ENCODE results near the gene ESYT3. TPM values are rescaled to one million over a fixed set of nuclear protein-coding genes. Genes with fewer than 3 reads are reported as not detected.
A peak's percentile ranks its signal among the peaks of the same experiment; 100 is the strongest.
"Not testable (repeated sequence)": the region's sequence is repeated elsewhere in the genome, so short reads cannot be mapped to it uniquely, and the experiment has no call there.

Gene ESYT3
- total and polyA plus RNA-seq, 5 donors = 0.66 to 2.4 (median 1.3) TPM

DNA sequence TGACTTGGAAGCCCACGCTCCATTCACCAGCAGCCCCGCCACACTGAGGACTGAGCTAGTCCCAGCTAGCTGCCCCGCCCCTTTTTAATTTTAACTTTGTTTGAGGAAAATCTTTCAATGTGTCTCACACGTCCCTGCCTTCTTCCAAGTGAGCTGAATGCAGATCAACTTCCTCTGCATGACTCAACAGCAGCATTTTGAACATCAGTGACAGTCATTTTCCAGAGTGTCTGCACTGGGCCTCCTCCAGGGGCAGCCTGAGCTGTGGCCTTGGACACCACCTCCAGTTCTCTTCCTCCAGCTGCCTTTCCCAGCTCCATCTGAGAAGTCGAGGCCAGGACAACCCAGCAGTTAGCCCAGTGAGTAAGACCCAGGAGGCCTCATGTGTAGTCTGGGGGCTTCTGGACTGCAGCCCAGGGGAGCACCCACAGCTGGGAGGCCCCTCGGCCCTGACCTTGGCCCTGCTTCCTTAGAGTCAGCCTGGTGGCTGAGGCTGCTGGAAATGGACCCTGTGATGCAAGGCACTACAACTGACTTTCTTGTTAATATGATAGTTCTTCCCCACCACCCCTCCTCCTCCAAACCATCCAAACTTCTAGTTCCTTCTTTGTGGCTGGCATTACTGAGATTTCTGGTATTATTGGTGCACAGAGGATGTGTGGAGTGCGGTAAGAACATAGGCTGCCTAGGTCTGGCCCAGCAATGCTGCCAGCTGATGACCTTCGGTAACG lies 21.4 kb upstream of the ESYT3 start:
- Histone ChIP-seq H3K9me3 (ENCODE audit: control insufficient read depth, low read length) (no peaks in the 10 kb centered on the region), H3K4me1 (ENCODE audit: control insufficient read depth, insufficient read depth, low read length) (no peaks in the 10 kb centered on the region), H3K27ac (ENCODE audit: low read length) (no peak overlapping the region), H3K27me3 (ENCODE audit: control insufficient read depth, insufficient read depth) (no peaks in the 10 kb centered on the region), H3K4me3 (ENCODE audit: low read length) (no peak overlapping the region)
- whole genome bisulfite sequencing = 61% methylated on average over 9 of the region's 9 CpGs
- peak in 1 of 2 donors; percentile 34 for ATAC-seq
- intact Hi-C loops (cut with DNase I) = loop anchor here in 1 of 4 donors (5.0 kb wide), 1 partner anchor 81 kb away; no protein-coding TSS in a partner anchor
- no peak for DNase-seq

DNA sequence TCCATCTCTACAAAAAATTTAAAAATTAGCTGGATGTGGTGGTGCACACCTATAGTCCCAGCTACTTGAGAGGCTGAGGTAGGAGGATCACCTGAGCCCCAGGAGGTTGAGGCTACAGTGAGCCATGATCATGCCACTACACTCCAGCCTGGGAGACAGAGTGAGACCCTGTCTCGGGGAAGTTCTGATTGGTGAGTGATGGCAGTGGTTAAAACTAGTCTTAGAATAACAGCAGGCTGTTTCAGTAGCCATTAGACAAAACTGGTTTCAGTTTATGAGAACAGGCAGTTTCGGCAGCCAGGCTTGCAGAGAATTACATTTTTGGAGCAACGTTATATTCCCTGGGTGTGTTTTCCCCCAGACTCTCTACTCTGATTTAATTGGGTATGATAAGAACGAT lies 18.2 kb upstream of the ESYT3 start:
- ATAC-seq; H3K27ac ChIP-seq (ENCODE audit: low read length): not testable (repeated sequence)

DNA sequence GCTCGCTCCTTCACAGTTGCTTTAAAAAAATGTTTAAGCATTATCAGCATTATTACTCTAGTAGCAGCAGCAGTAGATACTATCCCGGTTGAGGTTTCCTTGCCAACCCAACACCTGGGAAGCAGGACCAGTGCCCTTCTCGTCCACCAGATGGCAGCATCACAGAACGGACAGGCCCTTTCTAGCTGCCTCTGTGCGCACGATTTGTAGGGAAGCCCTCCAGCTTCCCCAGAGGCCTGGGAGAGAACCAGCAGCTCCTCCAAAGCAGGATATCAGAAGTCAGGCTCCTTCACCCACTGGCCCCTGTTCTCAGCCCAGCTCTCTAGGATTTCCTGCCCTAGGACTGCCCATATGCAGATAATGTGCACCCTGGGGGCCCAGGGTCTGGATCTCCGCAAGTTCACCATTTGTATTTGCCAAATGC lies 16.8 kb upstream of the ESYT3 start:
- intact Hi-C loops (cut with DNase I) = no loop called here
- Histone ChIP-seq H3K4me1 (ENCODE audit: control insufficient read depth, insufficient read depth, low read length) (no peaks in the 10 kb centered on the region), H3K27ac (ENCODE audit: low read length) (no peak overlapping the region), H3K4me3 (ENCODE audit: low read length) (no peak overlapping the region), H3K27me3 (ENCODE audit: control insufficient read depth, insufficient read depth) (no peaks in the 10 kb centered on the region), H3K9me3 (ENCODE audit: control insufficient read depth, low read length) (no peaks in the 10 kb centered on the region)
- peak; percentile 89 for ATAC-seq
- peak; percentile 76 to 88 (median 88) for DNase-seq
- WGBS = 15% methylated on average over 7 of the region's 7 CpGs

More for the DNA sequence above, 18.2 kb upstream of the ESYT3 start:
- H3K4me1 ChIP-seq (ENCODE audit: control insufficient read depth, insufficient read depth, low read length); DNase-seq; intact Hi-C loops (cut with DNase I); H3K27me3 ChIP-seq (ENCODE audit: control insufficient read depth, insufficient read depth); H3K9me3 ChIP-seq (ENCODE audit: control insufficient read depth, low read length); H3K4me3 ChIP-seq (ENCODE audit: low read length): not testable (repeated sequence)
- 72% methylated on average over 4 of the region's 4 CpGs for WGBS

DNA sequence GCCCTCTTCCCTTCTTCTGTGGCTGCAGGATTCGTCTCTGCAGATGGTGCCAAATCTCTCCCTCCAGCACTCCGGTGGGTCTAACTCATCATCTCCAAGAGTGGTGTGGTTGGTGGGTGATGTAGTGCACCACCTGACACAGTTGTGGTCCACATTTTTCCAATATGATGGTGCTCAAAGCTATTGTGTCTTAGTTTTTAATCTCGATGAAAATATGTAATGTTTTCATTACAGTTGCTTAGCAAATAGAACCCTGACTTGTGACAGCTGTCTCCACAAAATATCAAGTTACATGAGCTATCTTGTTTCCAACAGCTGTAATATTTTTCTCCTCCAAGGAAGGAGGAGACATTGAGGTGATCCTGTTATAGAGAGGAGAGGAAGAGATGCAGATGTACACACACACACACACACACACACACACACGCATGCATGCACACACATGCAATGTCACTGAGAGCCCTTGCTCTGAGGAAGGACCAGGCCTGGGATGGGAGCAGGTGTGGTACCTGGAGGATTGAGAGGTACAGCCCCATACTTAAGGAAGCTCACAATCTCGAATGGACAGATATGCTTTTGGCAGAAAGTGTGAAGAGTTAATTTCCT lies 15.7 kb upstream of the ESYT3 start:
- Histone ChIP-seq H3K4me1 (ENCODE audit: control insufficient read depth, insufficient read depth, low read length) (no peaks in the 10 kb centered on the region), H3K9me3 (ENCODE audit: control insufficient read depth, low read length) (no peaks in the 10 kb centered on the region), H3K4me3 (ENCODE audit: low read length) (no peak overlapping the region), H3K27me3 (ENCODE audit: control insufficient read depth, insufficient read depth) (no peaks in the 10 kb centered on the region), H3K27ac (ENCODE audit: low read length) (no peak overlapping the region)
- no peak for ATAC-seq
- intact Hi-C loops (cut with DNase I) = no loop called here
- WGBS = 60% methylated on average over 5 of the region's 5 CpGs
- DNase-seq = no peak

DNA sequence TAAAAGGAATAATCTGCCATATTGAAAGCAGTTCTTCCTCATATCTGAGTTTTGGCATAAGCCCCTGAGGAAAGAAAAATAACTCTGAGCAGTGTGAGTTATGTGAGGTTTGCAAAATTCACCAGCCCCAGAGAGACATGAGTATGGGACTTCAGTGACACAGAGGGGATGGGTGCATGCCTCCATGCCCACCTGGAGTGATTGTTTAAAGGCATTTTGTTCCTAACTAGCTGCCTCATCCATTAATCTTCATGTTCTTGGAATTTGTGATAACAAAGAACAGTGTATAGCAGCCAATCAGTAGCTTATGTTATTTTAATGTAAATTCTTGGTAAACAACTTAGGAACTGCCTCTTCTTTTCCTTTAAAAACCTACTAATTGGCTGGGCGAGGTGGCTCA lies 11.1 kb upstream of the ESYT3 start:
- WGBS = 91% methylated on average over 1 of the region's 1 CpG
- no peak for DNase-seq
- Histone ChIP-seq H3K27ac (ENCODE audit: low read length) (no peak overlapping the region), H3K4me3 (ENCODE audit: low read length) (no peak overlapping the region), H3K9me3 (ENCODE audit: control insufficient read depth, low read length) (no peaks in the 10 kb centered on the region), H3K4me1 (ENCODE audit: control insufficient read depth, insufficient read depth, low read length) (no peaks in the 10 kb centered on the region), H3K27me3 (ENCODE audit: control insufficient read depth, insufficient read depth) (no peaks in the 10 kb centered on the region)
- intact Hi-C loops (cut with DNase I) = loop anchor here in 1 of 4 donors (5.0 kb wide), 1 partner anchor 86 kb away; no protein-coding TSS in a partner anchor
- ATAC-seq = no peak

DNA sequence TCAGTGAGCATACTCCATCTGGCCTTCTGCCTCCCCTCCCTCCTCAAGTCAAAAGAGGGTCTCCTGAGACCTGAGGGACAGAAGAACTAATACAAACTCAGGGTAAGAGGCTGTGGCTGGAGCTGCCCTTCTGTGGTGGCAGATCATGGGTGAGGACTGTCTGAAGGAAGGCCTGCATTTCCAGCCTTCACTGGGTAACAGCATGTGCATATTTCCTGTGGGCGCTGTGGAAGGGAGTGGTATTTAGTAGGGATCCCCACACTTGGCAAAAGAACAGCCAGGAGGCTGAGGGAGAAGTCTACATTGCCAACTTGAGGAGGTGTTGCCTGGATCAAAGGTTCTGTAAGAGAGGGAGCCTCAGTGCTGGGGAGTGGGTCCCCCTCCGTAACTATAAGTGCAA lies 10.1 kb upstream of the ESYT3 start:
- no peak overlapping the region for H3K27ac ChIP-seq (ENCODE audit: low read length)
- no peaks in the 10 kb centered on the region for H3K9me3 ChIP-seq (ENCODE audit: control insufficient read depth, low read length)
- no peak overlapping the region for H3K4me3 ChIP-seq (ENCODE audit: low read length)
- H3K27me3 ChIP-seq (ENCODE audit: control insufficient read depth, insufficient read depth) = no peaks in the 10 kb centered on the region
- H3K4me1 ChIP-seq (ENCODE audit: control insufficient read depth, insufficient read depth, low read length) = no peaks in the 10 kb centered on the region
- no peak for ATAC-seq
- no peak for DNase-seq
- WGBS = 96% methylated on average over 2 of the region's 2 CpGs
- intact Hi-C loops (cut with DNase I) = loop anchor here in 1 of 4 donors (5.0 kb wide), 1 partner anchor 87 kb away; no protein-coding TSS in a partner anchor

DNA sequence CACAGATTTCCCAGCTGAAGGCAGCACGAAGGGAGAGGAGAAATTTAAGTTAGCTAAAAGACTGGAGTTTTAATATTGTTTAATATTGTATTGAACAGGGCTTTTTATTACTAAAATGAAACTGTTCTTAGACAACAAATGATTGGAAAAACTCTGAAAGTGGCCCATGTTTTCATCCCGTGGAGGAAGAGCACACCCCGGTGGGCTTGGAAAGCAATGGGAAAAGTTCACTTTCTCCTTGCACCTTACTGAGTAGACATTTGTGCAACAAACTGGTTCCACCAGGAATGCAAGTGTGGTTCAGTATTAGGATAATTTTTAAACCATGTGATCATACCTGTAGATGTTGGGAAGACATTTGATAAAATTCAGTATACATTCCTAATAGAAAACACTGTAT lies 8.2 kb upstream of the ESYT3 start:
- 51% methylated on average over 3 of the region's 3 CpGs for WGBS
- no peaks in the 10 kb centered on the region for H3K4me1 ChIP-seq (ENCODE audit: control insufficient read depth, insufficient read depth, low read length)
- ATAC-seq (peak in 1 of 2 donors; percentile 36), DNase-seq (no peak)
- H3K27ac ChIP-seq (ENCODE audit: low read length) = no peak overlapping the region
- H3K9me3 ChIP-seq (ENCODE audit: control insufficient read depth, low read length) = no peaks in the 10 kb centered on the region
- intact Hi-C loops (cut with DNase I) = no loop called here
- no peak overlapping the region for H3K4me3 ChIP-seq (ENCODE audit: low read length)
- no peaks in the 10 kb centered on the region for H3K27me3 ChIP-seq (ENCODE audit: control insufficient read depth, insufficient read depth)

DNA sequence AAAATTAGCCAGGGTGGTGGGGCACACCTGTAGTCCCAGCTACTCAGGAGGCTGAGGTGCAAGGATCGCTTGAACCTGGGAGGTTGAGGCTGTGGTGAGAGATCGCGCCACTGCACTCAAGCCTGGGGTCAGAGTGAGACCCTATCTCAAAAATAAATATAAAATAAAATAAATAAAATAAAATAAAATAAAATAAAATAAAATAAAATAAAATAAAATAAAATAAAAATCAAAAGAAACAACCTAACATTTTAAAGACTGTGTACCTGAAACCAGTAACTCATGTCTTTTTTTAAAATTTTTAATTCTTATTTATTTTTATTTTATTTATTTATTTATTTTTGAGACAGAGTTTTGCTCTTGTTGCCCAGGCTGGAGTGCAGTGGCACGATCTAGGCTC lies 7.7 kb upstream of the ESYT3 start:
- H3K27ac ChIP-seq (ENCODE audit: low read length); H3K9me3 ChIP-seq (ENCODE audit: control insufficient read depth, low read length); DNase-seq; H3K27me3 ChIP-seq (ENCODE audit: control insufficient read depth, insufficient read depth); H3K4me1 ChIP-seq (ENCODE audit: control insufficient read depth, insufficient read depth, low read length); ATAC-seq; intact Hi-C loops (cut with DNase I); H3K4me3 ChIP-seq (ENCODE audit: low read length): not testable (repeated sequence)
- WGBS = 94% methylated on average over 4 of the region's 4 CpGs

DNA sequence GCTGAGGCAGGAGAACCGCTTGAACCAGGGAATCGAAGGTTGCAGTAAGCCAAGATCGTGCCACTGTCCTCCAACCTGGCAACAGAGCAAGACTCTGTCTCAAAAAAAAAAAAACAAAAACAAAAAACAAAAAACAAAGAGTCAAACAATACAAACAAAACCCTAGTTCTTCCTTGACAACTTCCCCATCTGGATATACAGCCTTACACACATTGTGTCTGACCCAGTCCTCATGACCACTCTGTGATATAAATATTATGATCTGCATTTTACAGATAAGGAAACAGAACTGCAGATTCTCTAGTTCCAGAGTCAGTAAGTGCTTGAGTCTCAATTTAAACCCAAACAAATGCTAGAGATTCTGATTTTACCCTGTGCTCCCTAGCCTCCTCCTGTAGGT lies 4.8 kb upstream of the ESYT3 start:
- DNase-seq = no peak
- Histone ChIP-seq H3K27ac (ENCODE audit: low read length) (no peak overlapping the region), H3K9me3 (ENCODE audit: control insufficient read depth, low read length) (no peaks in the 10 kb centered on the region), H3K27me3 (ENCODE audit: control insufficient read depth, insufficient read depth) (no peaks in the 10 kb centered on the region), H3K4me1 (ENCODE audit: control insufficient read depth, insufficient read depth, low read length) (no peaks in the 10 kb centered on the region), H3K4me3 (ENCODE audit: low read length) (no peak overlapping the region)
- intact Hi-C loops (cut with DNase I) = loop anchor here in 1 of 4 donors (10.0 kb wide), 1 partner anchor 95 kb away; no protein-coding TSS in a partner anchor
- 92% methylated on average over 3 of the region's 3 CpGs for WGBS
- no peak for ATAC-seq

DNA sequence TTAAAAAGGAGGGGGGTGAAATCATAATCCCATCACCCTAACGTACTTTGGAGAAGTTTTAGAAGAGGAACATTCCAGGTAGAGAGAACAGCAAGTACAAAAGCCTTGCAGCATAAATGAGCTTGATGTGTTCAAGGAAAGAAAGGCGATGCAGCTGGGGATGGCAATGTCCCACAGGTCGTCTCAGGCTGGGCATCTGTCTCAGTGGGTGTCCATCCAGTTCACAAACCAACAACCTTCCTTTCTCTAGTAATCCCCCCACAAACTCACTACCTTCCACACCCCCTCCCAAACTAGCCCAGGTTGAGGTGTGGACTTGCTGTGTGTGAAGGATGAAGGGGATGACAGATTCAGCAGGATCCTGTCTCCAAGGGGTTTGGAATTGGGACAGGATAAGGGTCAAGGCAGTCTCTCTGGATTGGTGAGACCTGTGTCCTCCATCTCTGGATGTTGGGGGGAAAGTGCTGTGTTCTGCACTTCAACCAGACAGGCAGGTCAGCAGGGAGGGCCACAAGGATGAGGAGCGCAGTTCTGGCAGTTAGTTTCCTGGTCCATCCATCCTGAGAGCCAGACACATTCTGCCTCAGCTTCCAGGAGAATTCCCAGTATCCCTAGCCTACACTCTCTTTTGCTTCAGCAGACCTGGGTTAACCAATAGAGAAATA lies 1.7 kb upstream of the ESYT3 start:
- intact Hi-C loops (cut with DNase I) = loop anchor here in 1 of 4 donors (10.0 kb wide), 1 partner anchor 98 kb away; no protein-coding TSS in a partner anchor

DNA sequence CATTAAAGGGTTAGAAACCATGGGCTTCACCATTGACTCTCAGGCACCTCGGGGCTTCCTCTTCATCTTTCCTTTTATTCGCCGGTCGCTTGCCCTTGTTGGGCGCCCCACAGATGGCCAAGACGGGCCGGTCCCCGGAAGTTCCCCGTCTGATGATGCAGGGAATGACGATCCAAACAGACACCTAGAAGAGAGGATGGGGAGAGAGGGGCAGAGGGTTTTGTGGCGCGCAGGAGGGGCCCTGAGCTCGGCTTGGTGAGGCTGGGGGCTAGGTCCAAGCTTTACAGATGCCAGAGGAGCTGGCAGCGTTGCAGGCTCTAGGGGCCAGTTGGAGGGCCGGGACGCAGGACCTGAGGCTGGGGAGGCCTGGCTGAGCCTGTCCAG lies 532 bp upstream of the ESYT3 start:
- peaks cover 4% of the 10 kb centered on the region for H3K4me1 ChIP-seq (ENCODE audit: control insufficient read depth, insufficient read depth, low read length)
- H3K4me3 ChIP-seq (ENCODE audit: low read length) = peak overlapping the region; percentile 23
- no peaks in the 10 kb centered on the region for H3K27me3 ChIP-seq (ENCODE audit: control insufficient read depth, insufficient read depth)
- 47% methylated on average over 16 of the region's 16 CpGs for WGBS
- no peaks in the 10 kb centered on the region for H3K9me3 ChIP-seq (ENCODE audit: control insufficient read depth, low read length)
- no peak overlapping the region for H3K27ac ChIP-seq (ENCODE audit: low read length)
- ATAC-seq = no peak
- intact Hi-C loops (cut with DNase I) = loop anchor here in 1 of 4 donors (10.0 kb wide), 1 partner anchor 99 kb away; no protein-coding TSS in a partner anchor
- no peak for DNase-seq

More for the DNA sequence above, 1.7 kb upstream of the ESYT3 start:
- WGBS = 83% methylated on average over 4 of the region's 4 CpGs
- ATAC-seq (no peak), DNase-seq (no peak)
- H3K4me1 ChIP-seq (ENCODE audit: control insufficient read depth, insufficient read depth, low read length) = peaks cover 4% of the 10 kb centered on the region
- no peak overlapping the region for H3K4me3 ChIP-seq (ENCODE audit: low read length)
- no peaks in the 10 kb centered on the region for H3K27me3 ChIP-seq (ENCODE audit: control insufficient read depth, insufficient read depth)
- H3K27ac ChIP-seq (ENCODE audit: low read length) = no peak overlapping the region
- no peaks in the 10 kb centered on the region for H3K9me3 ChIP-seq (ENCODE audit: control insufficient read depth, low read length)
